ENCODE measurements around the gene POLR2B. TPM values are rescaled to one million over a fixed set of nuclear protein-coding genes. Genes with fewer than 3 reads are reported as not detected.
A peak's percentile ranks its signal among the peaks of the same experiment; 100 is the strongest.
"Not testable (repeated sequence)": the region's sequence is repeated elsewhere in the genome, so short reads cannot be mapped to it uniquely, and the experiment has no call there.

Gene POLR2B
- total RNA-seq, 1 donor from 2014 or later = 186 TPM

DNA sequence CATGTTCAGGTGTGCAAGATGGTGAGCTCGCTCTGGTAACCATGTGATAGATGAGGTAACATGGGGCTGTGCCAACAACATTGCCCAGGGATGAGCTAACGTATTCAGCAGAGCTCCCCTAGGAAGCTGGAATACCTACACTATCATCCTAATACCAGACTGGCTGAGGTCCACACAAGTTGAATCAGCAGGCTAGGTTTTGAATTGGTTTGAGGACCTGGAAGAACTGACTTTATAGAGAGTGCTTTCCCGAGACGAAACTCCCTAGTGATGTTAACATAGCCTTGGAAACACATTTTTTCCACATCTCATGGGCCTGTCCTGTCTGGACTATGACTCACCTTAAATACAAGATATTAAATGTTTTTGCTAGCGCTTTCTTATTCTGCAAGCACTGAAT, 74.8 kb downstream of the POLR2B start:
- no peak for DNase-seq

DNA sequence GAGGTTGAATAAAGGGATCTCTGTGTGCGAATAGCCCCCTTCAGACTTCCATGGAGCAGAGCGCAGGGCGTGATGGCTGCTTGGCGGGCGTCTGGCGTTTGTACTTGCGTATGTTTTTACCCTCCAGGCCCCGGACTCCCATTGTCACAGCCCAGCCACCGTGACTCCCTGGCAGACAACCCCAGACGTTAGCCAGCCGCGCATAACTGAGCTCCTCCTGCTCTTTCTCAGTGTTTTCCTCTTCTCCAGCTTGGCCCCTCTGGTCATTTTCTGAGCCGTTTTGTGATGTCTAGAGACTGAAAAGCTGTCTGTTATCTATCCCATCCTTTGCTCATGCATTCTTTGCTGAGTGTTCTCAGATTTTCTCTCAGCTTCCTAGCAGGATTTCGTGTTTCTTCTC, 77.2 kb downstream of the POLR2B start:
- DNase-seq = peak; percentile 21

GRCh38 chr4:57059890-57060716, 81.4 kb downstream of the POLR2B start:
- DNase-seq = no peak

- DNase-seq = not testable (repeated sequence)
These were observed 82.0 kb downstream of the POLR2B start for GRCh38 chr4:57060717-57061067.

- no peak for DNase-seq
These were observed 82.7 kb downstream of the POLR2B start for GRCh38 chr4:57061395-57061794.

GRCh38 chr4:57063518-57063917, 84.8 kb downstream of the POLR2B start:
- no peak for DNase-seq

DNA sequence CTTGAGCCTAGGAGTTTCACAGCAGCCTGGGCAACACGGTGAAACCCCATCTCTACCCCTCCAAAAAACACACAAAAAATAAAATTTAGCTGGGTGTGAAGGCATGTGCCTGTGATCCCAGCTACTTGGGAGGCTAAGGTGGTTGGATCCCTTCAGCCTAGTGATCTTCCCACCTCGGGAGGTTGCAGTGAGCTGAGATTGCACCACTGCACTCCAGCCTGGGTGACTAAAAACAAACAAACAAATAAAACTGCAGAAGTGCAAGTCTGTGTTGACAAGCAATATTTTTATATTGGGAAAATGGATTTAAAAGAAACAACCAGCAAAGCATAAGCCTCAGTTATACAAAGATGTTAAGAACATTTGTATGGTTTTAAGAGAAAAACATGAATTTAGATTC, 85.4 kb downstream of the POLR2B start:
- DNase-seq = no peak

DNA sequence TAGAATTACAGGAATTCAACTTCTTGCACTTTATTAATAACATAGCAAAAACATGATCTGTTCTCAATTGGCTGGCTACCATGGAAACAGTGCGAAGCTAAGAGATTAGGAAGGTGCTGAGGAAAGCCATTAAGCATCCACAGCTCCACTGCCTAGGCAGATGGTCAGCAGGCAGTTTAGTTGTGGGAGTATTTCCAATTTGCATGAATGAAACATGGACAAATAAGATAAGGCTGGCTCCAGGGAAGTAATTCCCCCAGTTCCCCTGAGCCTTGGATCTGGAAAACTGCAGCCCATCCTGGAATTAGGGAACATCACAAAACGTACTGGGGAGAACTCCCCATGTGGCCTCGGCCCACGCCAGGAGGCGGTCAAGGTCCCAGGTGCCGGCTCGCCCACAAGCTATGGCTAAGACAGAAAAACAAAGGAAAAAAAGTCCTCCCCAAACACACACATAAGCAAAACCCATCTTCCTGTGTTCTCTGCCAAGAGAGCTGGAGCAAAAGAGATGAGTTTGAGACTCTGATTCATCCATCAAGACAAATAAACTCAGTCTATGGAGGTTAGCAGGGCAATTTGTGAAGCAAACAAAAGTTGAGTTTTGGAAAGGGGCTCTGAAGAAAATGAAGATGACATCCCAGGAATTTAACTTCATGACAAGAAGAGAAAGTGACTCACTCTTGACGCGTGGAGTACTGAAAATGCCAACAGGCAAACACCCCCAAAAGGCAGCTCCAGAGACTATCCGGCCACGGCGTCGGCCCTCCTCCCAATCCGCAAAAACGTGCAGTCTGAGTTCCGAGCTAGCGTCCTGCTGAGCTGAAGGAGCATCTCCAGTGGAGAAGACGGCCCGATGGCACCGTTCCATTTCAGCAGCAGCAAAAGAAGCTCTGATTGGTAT, 86.4 kb downstream of the POLR2B start:
- DNase-seq = peak; percentile 31

GRCh38 chr4:57065730-57066482, 87.2 kb downstream of the POLR2B start:
- DNase-seq = no peak

DNA sequence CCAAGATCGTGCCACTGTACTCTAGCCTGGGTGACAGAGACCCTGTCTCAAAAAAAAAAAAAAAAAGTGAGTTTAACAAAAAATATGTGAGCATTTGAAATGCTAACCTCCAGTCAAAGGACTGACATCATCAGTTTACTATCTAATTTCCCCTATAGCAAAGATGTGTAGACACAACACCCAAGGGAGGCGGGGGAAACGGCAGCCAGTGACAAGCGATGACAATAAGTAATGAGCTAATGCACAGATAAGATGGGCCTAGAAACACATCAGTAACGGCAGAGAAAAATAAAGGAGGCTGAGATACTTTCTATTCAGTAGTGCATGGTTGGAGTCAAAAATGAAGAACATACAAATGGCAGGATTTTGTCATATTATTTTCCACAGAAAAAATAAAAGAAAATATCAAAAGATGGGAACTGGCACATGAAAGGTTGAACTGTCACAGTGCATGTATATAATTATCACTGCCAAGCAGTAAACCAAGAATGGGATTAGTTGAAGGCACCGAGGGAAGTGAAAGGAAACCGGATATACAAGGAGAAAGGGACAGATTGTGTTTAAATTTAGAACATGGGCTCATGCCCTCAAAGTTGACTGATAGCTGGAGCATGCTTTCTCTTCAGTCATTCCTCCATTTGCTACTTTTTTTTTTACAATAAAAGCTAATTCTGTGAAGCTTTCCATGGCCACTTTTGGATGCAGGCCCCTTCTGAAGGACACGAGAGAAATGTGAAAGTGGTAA, 89.7 kb downstream of the POLR2B start:
- no peak for DNase-seq

DNA sequence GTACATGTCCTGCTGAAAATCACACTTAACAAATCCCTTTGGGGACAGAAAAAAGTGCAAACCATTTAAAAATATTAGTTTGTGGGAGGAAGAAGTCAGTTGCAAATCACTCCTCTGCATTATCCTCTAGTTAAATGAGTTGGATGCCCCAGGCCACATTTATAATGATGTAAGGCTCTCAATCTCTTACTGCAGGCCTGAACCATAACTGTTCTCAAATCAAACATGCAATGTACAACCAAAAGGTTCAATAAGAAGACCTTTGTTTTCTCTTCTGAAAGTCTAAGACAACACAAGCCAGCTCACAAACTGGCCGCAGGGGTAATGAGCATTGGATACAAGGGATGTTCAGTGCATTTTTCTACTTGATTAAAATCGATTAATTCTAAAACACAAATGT, 91.8 kb downstream of the POLR2B start:
- DNase-seq = no peak

DNA sequence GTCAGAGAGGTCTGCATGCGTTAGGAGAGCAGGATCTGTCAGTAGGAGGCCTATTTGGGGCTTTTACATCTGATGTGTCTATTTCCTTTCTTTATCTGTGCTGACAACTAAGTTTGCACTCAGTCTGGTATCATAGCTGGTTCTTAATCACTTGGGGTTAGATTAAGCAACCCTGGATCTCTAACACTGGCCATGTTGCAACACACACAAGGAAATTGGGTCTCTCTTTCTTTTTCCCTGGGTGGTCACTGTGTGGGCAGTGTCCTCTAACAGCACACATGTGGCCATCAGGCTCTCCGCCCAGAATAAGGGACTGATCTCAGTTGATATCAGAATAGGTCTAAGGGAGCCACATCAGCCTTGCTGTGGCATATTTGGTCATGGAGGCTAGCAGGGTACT, 92.6 kb downstream of the POLR2B start:
- DNase-seq = no peak

GRCh38 chr4:57073559-57073958, 94.9 kb downstream of the POLR2B start:
- DNase-seq = no peak

- DNase-seq = no peak
These were observed 96.0 kb downstream of the POLR2B start for GRCh38 chr4:57074744-57075143.

DNA sequence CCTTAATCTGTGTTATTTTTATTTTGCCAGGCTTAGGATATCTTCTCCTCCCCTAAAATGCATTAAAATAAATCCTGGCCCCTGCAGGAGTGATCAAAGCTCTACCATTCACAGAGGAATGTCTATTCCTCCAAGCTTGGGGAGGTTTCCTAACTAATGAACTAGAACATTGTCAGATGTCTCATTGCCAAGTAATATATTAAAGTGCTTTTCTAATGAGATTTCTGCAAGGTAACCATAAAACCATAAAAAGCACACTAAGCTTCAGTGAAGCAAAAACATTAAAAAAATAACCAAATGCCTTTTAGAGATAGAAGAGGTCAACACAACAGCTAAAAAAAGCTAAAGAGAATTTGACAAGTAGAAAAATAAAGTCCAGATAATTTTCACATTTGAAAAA, 96.7 kb downstream of the POLR2B start:
- DNase-seq = no peak

GRCh38 chr4:57076646-57077045, 98.0 kb downstream of the POLR2B start:
- DNase-seq = no peak

DNA sequence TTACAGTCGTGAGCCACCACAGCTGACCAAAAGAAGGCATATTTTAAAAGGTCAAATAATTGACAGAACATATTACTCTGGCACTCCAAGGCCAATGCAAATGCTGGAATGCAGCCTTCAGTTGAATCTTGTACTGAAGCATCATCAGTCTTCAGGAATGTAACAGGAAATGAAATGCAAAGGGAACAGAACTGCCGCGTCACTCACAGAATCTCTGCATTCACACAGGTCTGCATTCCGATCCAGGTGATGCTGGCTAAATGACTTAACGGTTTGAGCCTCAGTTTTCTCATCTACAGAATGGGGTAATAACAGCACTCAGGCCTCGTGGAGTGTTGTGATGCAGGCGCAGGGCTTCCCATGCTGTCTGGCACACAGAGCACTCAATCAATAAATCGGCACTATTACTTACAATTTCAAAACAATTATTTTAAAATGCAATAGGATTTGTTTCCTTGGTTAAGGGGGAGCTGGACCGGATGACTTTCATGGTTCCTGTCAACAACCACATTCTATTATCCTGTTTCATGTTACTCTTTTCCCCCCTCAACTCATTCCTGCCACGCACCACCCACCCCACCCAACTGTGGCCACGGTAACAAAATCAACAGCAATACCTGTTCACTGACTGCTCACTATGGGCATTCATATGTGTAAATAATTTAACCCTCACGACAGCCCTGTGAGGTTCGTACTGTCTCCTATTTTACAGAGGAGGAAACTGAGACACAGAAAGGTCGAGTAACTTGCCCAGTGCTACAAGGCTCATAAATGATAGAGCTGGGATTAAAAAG, 99.1 kb downstream of the POLR2B start:
- DNase-seq = no peak

- no peak for DNase-seq
These were observed 100.2 kb downstream of the POLR2B start for GRCh38 chr4:57078685-57079521.

All from tongue (tissue), 2 donors.